ENCODE measurements around the gene KIFC3.
"Not testable (repeated sequence)": the region's sequence is repeated elsewhere in the genome, so short reads cannot be mapped to it uniquely, and the experiment has no call there.

KIFC3 gene

GRCh38 chr16:57786632-57787518 lies 15.4 kb downstream of the KIFC3 start:
- DNase-seq, result no peak

GRCh38 chr16:57785924-57786323 lies 16.4 kb downstream of the KIFC3 start:
- DNase-seq, result no peak

- no peak for DNase-seq
Measured at GRCh38 chr16:57785385-57785784, 16.9 kb downstream of the KIFC3 start.

GRCh38 chr16:57784334-57784733 lies 18.0 kb downstream of the KIFC3 start:
- DNase-seq, result no peak

GRCh38 chr16:57783883-57784282 lies 18.4 kb downstream of the KIFC3 start:
- no peak for DNase-seq

- no peak for DNase-seq
Measured at GRCh38 chr16:57783116-57783515, 19.2 kb downstream of the KIFC3 start.

GRCh38 chr16:57782607-57783055 lies 19.7 kb downstream of the KIFC3 start:
- DNase-seq, result not testable (repeated sequence)

GRCh38 chr16:57781741-57782606 lies 20.3 kb downstream of the KIFC3 start:
- no peak for DNase-seq

- DNase-seq, result no peak
Measured at GRCh38 chr16:57781349-57781740, 20.9 kb downstream of the KIFC3 start.

- not testable (repeated sequence) for DNase-seq
Measured at GRCh38 chr16:57779836-57780235, 22.5 kb downstream of the KIFC3 start.

- DNase-seq, result no peak
Measured at GRCh38 chr16:57778658-57779057, 23.6 kb downstream of the KIFC3 start.

GRCh38 chr16:57775661-57776469 lies 26.4 kb downstream of the KIFC3 start:
- DNase-seq, result no peak

GRCh38 chr16:57774705-57775285 lies 27.5 kb downstream of the KIFC3 start:
- no peak for DNase-seq

- no peak for DNase-seq
Measured at GRCh38 chr16:57773655-57774295, 28.5 kb downstream of the KIFC3 start.

GRCh38 chr16:57773019-57773418 lies 29.3 kb downstream of the KIFC3 start:
- no peak for DNase-seq

GRCh38 chr16:57771141-57771785 lies 31.0 kb downstream of the KIFC3 start:
- no peak for DNase-seq

GRCh38 chr16:57770361-57770760 lies 31.9 kb downstream of the KIFC3 start:
- DNase-seq, result no peak

GRCh38 chr16:57769541-57770145 lies 32.6 kb downstream of the KIFC3 start:
- DNase-seq, result no peak

GRCh38 chr16:57766714-57767348 lies 35.5 kb downstream of the KIFC3 start:
- DNase-seq, result no peak

- no peak for DNase-seq
Measured at GRCh38 chr16:57765160-57765728, 37.0 kb downstream of the KIFC3 start.

Measured in activated effector memory CD4-positive, alpha-beta T cell treated with Interleukin-2 at 50 U/mL for 16 hours (primary cell).